Measurements from ENCODE around the gene RGS8. TPM values are rescaled to one million over a fixed set of nuclear protein-coding genes. Genes with fewer than 3 reads are reported as not detected.
A peak's percentile ranks its signal among the peaks of the same experiment; 100 is the strongest.

RGS8 gene
- total and polyA plus RNA-seq, 5 donors from 2014 or later: not detected

GRCh38 chr1:182656842-182657397 is 27.5 kb downstream of the RGS8 start:
- ATAC-seq (ENCODE audit: low read depth in 2 of 2) (no peak), DNase-seq (no peak)
- H3K27ac Mint-ChIP-seq: no peak overlapping the region
- Histone ChIP-seq H3K27me3 (ENCODE audit: control insufficient read depth, insufficient read depth, low read length) (peaks cover 4% of the 10 kb centered on the region), H3K4me1 (ENCODE audit: control insufficient read depth, insufficient read depth, low read length, poor library complexity, severe bottlenecking) (no peaks in the 10 kb centered on the region), H3K27ac (ENCODE audit: insufficient read depth, low read length, poor library complexity, severe bottlenecking) (no peak overlapping the region), H3K4me3 (ENCODE audit: low read depth, low read length) (no peak overlapping the region), H3K9me3 (ENCODE audit: control insufficient read depth in 2 of 2, low read length in 2 of 2) (no peaks in the 10 kb centered on the region), H3K36me3 (ENCODE audit: control insufficient read depth, insufficient read depth, low read length) (no peaks in the 10 kb centered on the region)
- no peak overlapping the region for H3K4me3 Mint-ChIP-seq
- no peaks in the 10 kb centered on the region for H3K4me1 Mint-ChIP-seq
- H3K9me3 Mint-ChIP-seq: no peaks in the 10 kb centered on the region
- H3K27me3 Mint-ChIP-seq: peaks cover 19% of the 10 kb centered on the region
- H3K36me3 Mint-ChIP-seq: no peaks in the 10 kb centered on the region

GRCh38 chr1:182653986-182654385 is 30.4 kb downstream of the RGS8 start:
- ATAC-seq (ENCODE audit: low read depth in 2 of 2): no peak

DNA sequence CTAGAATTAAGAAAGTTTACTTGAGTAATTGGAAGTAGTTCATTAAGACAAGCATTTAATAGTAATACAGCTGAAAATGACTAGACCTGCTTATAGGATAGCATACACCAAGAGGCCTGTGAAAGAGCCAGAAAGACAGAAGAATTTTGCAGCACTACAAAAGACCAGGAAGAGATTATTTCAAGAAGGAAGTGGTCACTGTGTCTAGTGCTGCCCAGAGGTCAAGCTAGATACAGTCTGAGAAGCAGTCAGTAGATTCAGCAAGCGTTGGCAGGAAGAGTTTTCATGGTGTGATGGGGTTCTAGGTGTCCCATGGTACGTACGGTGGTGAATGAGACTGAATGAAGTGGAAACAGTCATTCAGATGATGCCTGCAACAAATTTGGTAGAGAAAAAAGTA is 31.5 kb downstream of the RGS8 start:
- no peaks in the 10 kb centered on the region for H3K27me3 ChIP-seq (ENCODE audit: control insufficient read depth, insufficient read depth, low read length)
- Mint-ChIP-seq H3K27me3 (peaks cover 23% of the 10 kb centered on the region), H3K9me3 (no peaks in the 10 kb centered on the region), H3K4me1 (peaks cover 0 to 5% (median 5%) of the 10 kb centered on the region in 4 donors), H3K36me3 (no peaks in the 10 kb centered on the region), H3K4me3 (no peak overlapping the region), H3K27ac (no peak overlapping the region)
- no peak overlapping the region for H3K4me3 ChIP-seq (ENCODE audit: low read depth, low read length)
- H3K36me3 ChIP-seq (ENCODE audit: control insufficient read depth, insufficient read depth, low read length): no peaks in the 10 kb centered on the region
- no peaks in the 10 kb centered on the region for H3K4me1 ChIP-seq (ENCODE audit: control insufficient read depth, insufficient read depth, low read length, poor library complexity, severe bottlenecking)
- DNase-seq (no peak), ATAC-seq (ENCODE audit: low read depth in 2 of 2) (no peak)
- H3K27ac ChIP-seq (ENCODE audit: insufficient read depth, low read length, poor library complexity, severe bottlenecking): no peak overlapping the region
- no peaks in the 10 kb centered on the region for H3K9me3 ChIP-seq (ENCODE audit: control insufficient read depth in 2 of 2, low read length in 2 of 2)

More at GRCh38 chr1:182653986-182654385, 30.4 kb downstream of the RGS8 start:
- Mint-ChIP-seq H3K36me3 (no peaks in the 10 kb centered on the region), H3K27me3 (peaks cover 18% of the 10 kb centered on the region), H3K4me3 (no peak overlapping the region), H3K4me1 (peaks cover 0 to 5% (median 5%) of the 10 kb centered on the region in 4 donors), H3K27ac (no peak overlapping the region), H3K9me3 (no peaks in the 10 kb centered on the region)
- no peaks in the 10 kb centered on the region for H3K4me1 ChIP-seq (ENCODE audit: control insufficient read depth, insufficient read depth, low read length, poor library complexity, severe bottlenecking)
- H3K27ac ChIP-seq (ENCODE audit: insufficient read depth, low read length, poor library complexity, severe bottlenecking): no peak overlapping the region
- H3K9me3 ChIP-seq (ENCODE audit: control insufficient read depth in 2 of 2, low read length in 2 of 2): no peaks in the 10 kb centered on the region
- no peak overlapping the region for H3K4me3 ChIP-seq (ENCODE audit: low read depth, low read length)
- no peaks in the 10 kb centered on the region for H3K36me3 ChIP-seq (ENCODE audit: control insufficient read depth, insufficient read depth, low read length)
- no peak for DNase-seq
- peaks cover 4% of the 10 kb centered on the region for H3K27me3 ChIP-seq (ENCODE audit: control insufficient read depth, insufficient read depth, low read length)

DNA sequence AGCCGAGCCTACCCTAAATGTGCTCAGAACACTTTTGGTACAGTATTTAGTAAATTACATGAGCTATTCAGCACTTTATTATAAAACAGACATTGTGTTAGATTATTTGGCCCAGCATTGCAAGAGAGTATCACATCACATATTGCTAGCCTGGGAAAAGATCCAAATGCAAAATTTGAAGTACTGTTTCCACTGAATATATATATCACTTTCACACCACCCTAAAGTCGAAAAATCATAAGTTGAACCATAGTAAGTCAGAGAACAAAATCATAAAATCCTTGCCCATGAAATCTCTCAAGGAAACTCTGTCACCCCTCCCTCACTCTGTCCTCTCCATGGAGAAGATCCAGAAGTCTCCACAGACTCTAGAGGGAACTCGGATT is 33.1 kb downstream of the RGS8 start:
- peaks cover 15% of the 10 kb centered on the region for H3K27me3 Mint-ChIP-seq
- H3K4me3 Mint-ChIP-seq: no peak overlapping the region
- no peaks in the 10 kb centered on the region for H3K36me3 Mint-ChIP-seq
- H3K27me3 ChIP-seq (ENCODE audit: control insufficient read depth, insufficient read depth, low read length): no peaks in the 10 kb centered on the region
- DNase-seq: no peak
- no peak for ATAC-seq (ENCODE audit: low read depth in 2 of 2)
- H3K4me3 ChIP-seq (ENCODE audit: low read depth, low read length): no peak overlapping the region
- H3K36me3 ChIP-seq (ENCODE audit: control insufficient read depth, insufficient read depth, low read length): no peaks in the 10 kb centered on the region
- H3K4me1 Mint-ChIP-seq: peaks cover 0 to 5% (median 5%) of the 10 kb centered on the region in 4 donors
- H3K4me1 ChIP-seq (ENCODE audit: control insufficient read depth, insufficient read depth, low read length, poor library complexity, severe bottlenecking): no peaks in the 10 kb centered on the region
- H3K27ac ChIP-seq (ENCODE audit: insufficient read depth, low read length, poor library complexity, severe bottlenecking): no peak overlapping the region
- H3K9me3 Mint-ChIP-seq: no peaks in the 10 kb centered on the region
- H3K27ac Mint-ChIP-seq: no peak overlapping the region
- H3K9me3 ChIP-seq (ENCODE audit: control insufficient read depth in 2 of 2, low read length in 2 of 2): no peaks in the 10 kb centered on the region

GRCh38 chr1:182650678-182651338 is 33.6 kb downstream of the RGS8 start:
- no peak overlapping the region for H3K4me3 ChIP-seq (ENCODE audit: low read depth, low read length)
- H3K27me3 Mint-ChIP-seq: peaks cover 15% of the 10 kb centered on the region
- H3K27me3 ChIP-seq (ENCODE audit: control insufficient read depth, insufficient read depth, low read length): no peaks in the 10 kb centered on the region
- no peak overlapping the region for H3K4me3 Mint-ChIP-seq
- no peak for DNase-seq
- H3K4me1 ChIP-seq (ENCODE audit: control insufficient read depth, insufficient read depth, low read length, poor library complexity, severe bottlenecking): no peaks in the 10 kb centered on the region
- ATAC-seq (ENCODE audit: low read depth in 2 of 2): no peak
- no peaks in the 10 kb centered on the region for H3K9me3 Mint-ChIP-seq
- H3K36me3 Mint-ChIP-seq: no peaks in the 10 kb centered on the region
- H3K4me1 Mint-ChIP-seq: peaks cover 0 to 5% (median 5%) of the 10 kb centered on the region in 4 donors
- H3K9me3 ChIP-seq (ENCODE audit: control insufficient read depth in 2 of 2, low read length in 2 of 2): no peaks in the 10 kb centered on the region
- H3K36me3 ChIP-seq (ENCODE audit: control insufficient read depth, insufficient read depth, low read length): no peaks in the 10 kb centered on the region
- peak overlapping the region in 1 of 3 donors; percentile 82 for H3K27ac Mint-ChIP-seq
- no peak overlapping the region for H3K27ac ChIP-seq (ENCODE audit: insufficient read depth, low read length, poor library complexity, severe bottlenecking)

DNA sequence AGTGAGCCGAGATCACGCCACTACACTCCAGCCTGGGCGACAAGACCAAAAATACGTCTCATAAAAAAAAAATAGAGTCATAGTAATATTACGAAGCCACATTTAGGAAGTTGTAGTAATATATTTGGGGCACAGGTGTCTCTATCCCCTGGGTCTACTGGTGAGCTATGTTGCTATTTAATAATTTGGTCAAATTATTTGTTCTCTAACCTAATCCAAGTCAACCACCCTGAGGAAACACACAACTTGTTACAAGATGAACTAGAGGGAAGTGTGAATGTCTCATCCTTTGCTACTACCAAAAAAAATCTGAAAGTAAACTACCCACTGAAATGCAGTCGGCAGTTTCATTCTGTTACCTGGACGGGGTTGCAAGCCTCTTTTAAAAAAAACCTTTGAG is 35.3 kb downstream of the RGS8 start:
- Histone ChIP-seq H3K4me3 (ENCODE audit: low read depth, low read length) (no peak overlapping the region), H3K27ac (ENCODE audit: insufficient read depth, low read length, poor library complexity, severe bottlenecking) (no peak overlapping the region), H3K9me3 (ENCODE audit: control insufficient read depth in 2 of 2, low read length in 2 of 2) (no peaks in the 10 kb centered on the region), H3K27me3 (ENCODE audit: control insufficient read depth, insufficient read depth, low read length) (no peaks in the 10 kb centered on the region), H3K36me3 (ENCODE audit: control insufficient read depth, insufficient read depth, low read length) (no peaks in the 10 kb centered on the region), H3K4me1 (ENCODE audit: control insufficient read depth, insufficient read depth, low read length, poor library complexity, severe bottlenecking) (no peaks in the 10 kb centered on the region)
- H3K4me1 Mint-ChIP-seq: peaks cover 0 to 5% (median 5%) of the 10 kb centered on the region in 4 donors
- no peak overlapping the region for H3K4me3 Mint-ChIP-seq
- DNase-seq (no peak), ATAC-seq (ENCODE audit: low read depth in 2 of 2) (no peak)
- peaks cover 15% of the 10 kb centered on the region for H3K27me3 Mint-ChIP-seq
- H3K9me3 Mint-ChIP-seq: no peaks in the 10 kb centered on the region
- H3K27ac Mint-ChIP-seq: no peak overlapping the region
- H3K36me3 Mint-ChIP-seq: no peaks in the 10 kb centered on the region

- no peaks in the 10 kb centered on the region for H3K9me3 Mint-ChIP-seq
- H3K4me1 ChIP-seq (ENCODE audit: control insufficient read depth, insufficient read depth, low read length, poor library complexity, severe bottlenecking): no peaks in the 10 kb centered on the region
- H3K4me3 ChIP-seq (ENCODE audit: low read depth, low read length): no peak overlapping the region
- H3K36me3 Mint-ChIP-seq: no peaks in the 10 kb centered on the region
- no peaks in the 10 kb centered on the region for H3K27me3 ChIP-seq (ENCODE audit: control insufficient read depth, insufficient read depth, low read length)
- no peak overlapping the region for H3K4me3 Mint-ChIP-seq
- no peak overlapping the region for H3K27ac ChIP-seq (ENCODE audit: insufficient read depth, low read length, poor library complexity, severe bottlenecking)
- H3K36me3 ChIP-seq (ENCODE audit: control insufficient read depth, insufficient read depth, low read length): no peaks in the 10 kb centered on the region
- H3K27ac Mint-ChIP-seq: no peak overlapping the region
- no peak for ATAC-seq (ENCODE audit: low read depth in 2 of 2)
- H3K4me1 Mint-ChIP-seq: peaks cover 0 to 5% (median 5%) of the 10 kb centered on the region in 4 donors
- no peaks in the 10 kb centered on the region for H3K9me3 ChIP-seq (ENCODE audit: control insufficient read depth in 2 of 2, low read length in 2 of 2)
- no peak for DNase-seq
- H3K27me3 Mint-ChIP-seq: peaks cover 15% of the 10 kb centered on the region
Observed at GRCh38 chr1:182646739-182647138, 37.6 kb downstream of the RGS8 start.

- Histone ChIP-seq H3K4me1 (ENCODE audit: control insufficient read depth, insufficient read depth, low read length, poor library complexity, severe bottlenecking) (no peaks in the 10 kb centered on the region), H3K36me3 (ENCODE audit: control insufficient read depth, insufficient read depth, low read length) (no peaks in the 10 kb centered on the region), H3K4me3 (ENCODE audit: low read depth, low read length) (no peak overlapping the region), H3K27me3 (ENCODE audit: control insufficient read depth, insufficient read depth, low read length) (no peaks in the 10 kb centered on the region), H3K9me3 (ENCODE audit: control insufficient read depth in 2 of 2, low read length in 2 of 2) (no peaks in the 10 kb centered on the region), H3K27ac (ENCODE audit: insufficient read depth, low read length, poor library complexity, severe bottlenecking) (no peak overlapping the region)
- no peaks in the 10 kb centered on the region for H3K9me3 Mint-ChIP-seq
- H3K4me3 Mint-ChIP-seq: no peak overlapping the region
- no peaks in the 10 kb centered on the region for H3K4me1 Mint-ChIP-seq
- peaks cover 8% of the 10 kb centered on the region for H3K27me3 Mint-ChIP-seq
- H3K27ac Mint-ChIP-seq: no peak overlapping the region
- ATAC-seq (ENCODE audit: low read depth in 2 of 2): no peak
- no peak for DNase-seq
- no peaks in the 10 kb centered on the region for H3K36me3 Mint-ChIP-seq
Observed at GRCh38 chr1:182644886-182645285, 39.5 kb downstream of the RGS8 start.

Data from CD4-positive, CD25-positive, alpha-beta regulatory T cell (primary cell).